Kidney (tissue), 14 donors: ENCODE data around the gene DIS3L2. TPM values are rescaled to one million over a fixed set of nuclear protein-coding genes. Genes with fewer than 3 reads are reported as not detected.

Source experiments
- DNase-seq, 5 donors: peaks; one replicate each; pipeline ENCODE4 v3.0.0-alpha.2; 2013 to 2020
- FAIRE-seq: peaks from 2 replicates; lab custom pipeline; 2012; peaks lifted over from hg19 to GRCh38; lab: Jason Lieb, UNC
- H3K27ac ChIP-seq, 2 donors: one replicate each; pipeline ENCODE4 v1.7.0; 2013; ENCODE audit warnings: low read depth in 2 of 2, low read length in 2 of 2, inconsistent platforms in 1 of 2
- H3K27me3 ChIP-seq: one replicate; pipeline ENCODE4 v1.7.1; 2013; ENCODE audit warnings: low read length, inconsistent platforms; ENCODE audit not compliant: control insufficient read depth, insufficient read depth
- H3K36me3 ChIP-seq, 3 donors: one replicate each; pipeline versions ENCODE4 v1.7.0 to v1.7.1; 2013; ENCODE audit warnings: low read length in 3 of 3, control low read depth in 1 of 3, inconsistent platforms in 1 of 3; ENCODE audit not compliant: insufficient read depth in 3 of 3, control insufficient read depth in 2 of 3
- H3K4me1 ChIP-seq, 3 donors: one replicate each; pipeline versions ENCODE4 v1.7.0 to v1.7.1; 2013; ENCODE audit warnings: low read length in 3 of 3, inconsistent platforms in 1 of 3, low read depth in 1 of 3; ENCODE audit not compliant: control insufficient read depth in 2 of 3, insufficient read depth in 2 of 3
- H3K4me3 ChIP-seq, 3 donors: one replicate each; pipeline versions ENCODE4 v1.7.0 to v1.8.1; 2013; ENCODE audit warnings: low read length in 3 of 3, control low read depth in 1 of 3, inconsistent platforms in 1 of 3
- H3K9ac ChIP-seq, 3 donors: one replicate each; pipeline versions ENCODE4 v1.7.0 to v1.7.1; 2013; ENCODE audit warnings: low read length in 3 of 3, control low read depth in 1 of 3, inconsistent platforms in 1 of 3
- H3K9me3 ChIP-seq, 3 donors: one replicate each; pipeline versions ENCODE4 v1.7.0 to v1.7.1; 2013; ENCODE audit warnings: low read length in 3 of 3, control low read depth in 1 of 3, inconsistent platforms in 1 of 3; ENCODE audit not compliant: control insufficient read depth in 2 of 3, insufficient read depth in 1 of 3
- intact Hi-C: fragments of 100-400 bp; cut with DNase I; formaldehyde crosslinking; loops from one replicate; pipeline ENCODE4 v1.11.1; 2022
- polyA plus RNA-seq: library from polyadenylated mRNA; stranded (reverse); fragments of 350-450 nt; fragmentation: Illumina TruSeq; extraction: RNeasy Lipid Tissue Mini Kit (QIAGEN cat#74804); gene quantifications from one replicate; pipeline ENCODE4 v1.2.3, GENCODE V29; 2014; ENCODE audit warnings: low read depth, low replicate concordance; ENCODE audit not compliant: insufficient read depth
- total RNA-seq: library from RNA; stranded (reverse); fragmentation: NEBNext Ultra II Directional; extraction: Animal tissue kit (Norgen Biotek cat#: 25700); gene quantifications from one replicate; pipeline ENCODE4 v1.2.1, GENCODE V29; 2021
- TF ChIP-seq, protein P1 (sequence below): IDR thresholded peaks from 3 replicates; pipeline ENCODE4 v1.5.1; 2012; ENCODE audit warnings: mild to moderate bottlenecking, moderate library complexity, borderline replicate concordance; ENCODE audit not compliant: insufficient read depth; ENCODE audit errors: extremely low read depth
- donor health status: control.
- donor health status: control.
- donor health status: control.
- donor health status: control.
- donor health status: control.
- donor health status: DM: yes; HTN: yes; CAD: no.
- donor health status: Normal renal cell carcinoma (clear cell type).

DIS3L2 gene
- total and polyA plus RNA-seq, 2 donors from 2014 or later: 12.3 to 47.7 TPM

GRCh38 chr2:232014681-232015080, 53.2 kb downstream of the DIS3L2 start:
- intact Hi-C loops: no loop called here
- no peaks in the 10 kb centered on the region for H3K9me3 ChIP-seq
- H3K9ac ChIP-seq: no peak overlapping the region
- TF ChIP-seq, protein P1, sequence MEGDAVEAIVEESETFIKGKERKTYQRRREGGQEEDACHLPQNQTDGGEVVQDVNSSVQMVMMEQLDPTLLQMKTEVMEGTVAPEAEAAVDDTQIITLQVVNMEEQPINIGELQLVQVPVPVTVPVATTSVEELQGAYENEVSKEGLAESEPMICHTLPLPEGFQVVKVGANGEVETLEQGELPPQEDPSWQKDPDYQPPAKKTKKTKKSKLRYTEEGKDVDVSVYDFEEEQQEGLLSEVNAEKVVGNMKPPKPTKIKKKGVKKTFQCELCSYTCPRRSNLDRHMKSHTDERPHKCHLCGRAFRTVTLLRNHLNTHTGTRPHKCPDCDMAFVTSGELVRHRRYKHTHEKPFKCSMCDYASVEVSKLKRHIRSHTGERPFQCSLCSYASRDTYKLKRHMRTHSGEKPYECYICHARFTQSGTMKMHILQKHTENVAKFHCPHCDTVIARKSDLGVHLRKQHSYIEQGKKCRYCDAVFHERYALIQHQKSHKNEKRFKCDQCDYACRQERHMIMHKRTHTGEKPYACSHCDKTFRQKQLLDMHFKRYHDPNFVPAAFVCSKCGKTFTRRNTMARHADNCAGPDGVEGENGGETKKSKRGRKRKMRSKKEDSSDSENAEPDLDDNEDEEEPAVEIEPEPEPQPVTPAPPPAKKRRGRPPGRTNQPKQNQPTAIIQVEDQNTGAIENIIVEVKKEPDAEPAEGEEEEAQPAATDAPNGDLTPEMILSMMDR: no peak
- H3K4me3 ChIP-seq: no peak overlapping the region
- no peak overlapping the region for H3K27ac ChIP-seq
- no peaks in the 10 kb centered on the region for H3K27me3 ChIP-seq
- peaks cover 3 to 18% (median 4%) of the 10 kb centered on the region in 3 donors for H3K36me3 ChIP-seq
- no peaks in the 10 kb centered on the region for H3K4me1 ChIP-seq
- no peak for FAIRE-seq
- no peak for DNase-seq

DNA sequence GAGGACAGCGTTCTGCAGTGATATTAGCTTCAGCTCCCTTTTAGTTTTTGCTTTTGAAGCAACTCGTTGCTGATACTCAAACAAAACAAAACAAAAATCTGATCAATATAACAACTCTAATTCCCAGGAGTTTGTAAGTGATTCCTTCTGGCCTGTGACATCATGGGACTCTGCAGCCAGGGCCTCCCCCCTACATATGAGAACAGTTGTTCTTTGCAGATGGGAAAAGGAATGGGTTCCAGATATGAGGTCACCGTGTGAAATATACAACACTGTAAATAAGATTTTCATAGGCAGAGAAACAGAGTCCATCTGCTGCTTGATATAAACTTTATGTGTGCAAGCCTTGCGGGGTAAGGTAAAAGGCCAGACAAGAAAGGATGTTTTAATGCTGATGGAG, 56.7 kb downstream of the DIS3L2 start:
- DNase-seq (peak in 1 of 5 donors; percentile 36), FAIRE-seq (no peak)
- Histone ChIP-seq H3K36me3 (peaks cover 3 to 18% (median 4%) of the 10 kb centered on the region in 3 donors), H3K4me3 (no peak overlapping the region), H3K4me1 (no peaks in the 10 kb centered on the region), H3K9ac (no peak overlapping the region), H3K27ac (no peak overlapping the region), H3K27me3 (no peaks in the 10 kb centered on the region), H3K9me3 (no peaks in the 10 kb centered on the region)
- TF ChIP-seq, protein P1: no peak
- intact Hi-C loops: no loop called here

DNA sequence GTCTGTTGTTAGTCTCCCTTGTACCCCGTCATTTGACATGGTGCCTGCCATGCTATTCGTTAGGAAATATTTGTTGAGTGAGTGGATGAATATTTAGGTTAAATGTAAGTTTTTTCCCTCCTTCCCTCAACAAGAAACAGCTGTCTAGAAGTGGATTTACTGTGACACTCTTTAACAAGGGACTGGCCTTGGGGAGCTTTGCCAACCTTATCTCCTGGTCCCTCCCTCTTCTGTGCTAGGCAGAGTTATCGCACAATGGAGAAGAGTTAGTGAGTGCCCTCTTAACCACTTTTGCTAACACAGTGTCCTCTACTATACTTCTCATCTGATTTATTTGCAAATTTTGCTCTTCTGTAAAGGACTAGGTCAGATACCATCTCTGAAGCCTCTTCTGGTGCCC, 61.2 kb downstream of the DIS3L2 start:
- Histone ChIP-seq H3K4me1 (no peaks in the 10 kb centered on the region), H3K36me3 (peaks cover 0 to 21% (median 6%) of the 10 kb centered on the region in 3 donors), H3K27me3 (no peaks in the 10 kb centered on the region), H3K9me3 (no peaks in the 10 kb centered on the region), H3K9ac (no peak overlapping the region), H3K4me3 (no peak overlapping the region), H3K27ac (no peak overlapping the region)
- TF ChIP-seq, protein P1: no peak
- intact Hi-C loops: no loop called here
- no peak for DNase-seq
- FAIRE-seq: no peak

GRCh38 chr2:232023426-232023825, 61.9 kb downstream of the DIS3L2 start:
- Histone ChIP-seq H3K4me3 (no peak overlapping the region), H3K27me3 (no peaks in the 10 kb centered on the region), H3K27ac (no peak overlapping the region), H3K9me3 (no peaks in the 10 kb centered on the region), H3K9ac (no peak overlapping the region), H3K4me1 (no peaks in the 10 kb centered on the region), H3K36me3 (peaks cover 0 to 21% (median 3%) of the 10 kb centered on the region in 3 donors)
- DNase-seq (no peak), FAIRE-seq (no peak)
- intact Hi-C loops: no loop called here
- TF ChIP-seq, protein P1: no peak
